Ureter (tissue), 1 donor: ENCODE results near the gene DNMBP. TPM values are rescaled to one million over a fixed set of nuclear protein-coding genes. Genes with fewer than 3 reads are reported as not detected.
"Not testable (repeated sequence)": the region's sequence is repeated elsewhere in the genome, so short reads cannot be mapped to it uniquely, and the experiment has no call there.

Source experiments
- DNase-seq: peaks from one replicate; pipeline ENCODE4 v3.0.0-alpha.2; 2020; ENCODE audit warnings: low spot score
- total RNA-seq: library from RNA; stranded (reverse); gene quantifications from one replicate; pipeline ENCODE4 v1.2.4, GENCODE V29; 2023
- donor health status: DM: yes; HTN: yes; CAD: no.

DNMBP gene
- total RNA-seq, 1 donor from 2014 or later, result 54.6 TPM

- no peak for DNase-seq
Observed at GRCh38 chr10:99860466-99860865, 149.3 kb downstream of the DNMBP start.

GRCh38 chr10:99859585-99859984 is 150.2 kb downstream of the DNMBP start:
- no peak for DNase-seq

- DNase-seq, result no peak
Observed at GRCh38 chr10:99858849-99859248, 150.9 kb downstream of the DNMBP start.

- no peak for DNase-seq
Observed at GRCh38 chr10:99855479-99856071, 154.2 kb downstream of the DNMBP start.

- DNase-seq, result no peak
Observed at GRCh38 chr10:99854860-99855259, 154.9 kb downstream of the DNMBP start.

GRCh38 chr10:99853655-99854054 is 156.1 kb downstream of the DNMBP start:
- no peak for DNase-seq

- DNase-seq, result no peak
Observed at GRCh38 chr10:99852481-99853213, 157.1 kb downstream of the DNMBP start.

GRCh38 chr10:99851825-99852224 is 157.9 kb downstream of the DNMBP start:
- no peak for DNase-seq

GRCh38 chr10:99850767-99851340 is 158.9 kb downstream of the DNMBP start:
- no peak for DNase-seq

- DNase-seq, result no peak
Observed at GRCh38 chr10:99850021-99850766, 159.6 kb downstream of the DNMBP start.

- DNase-seq, result no peak
Observed at GRCh38 chr10:99849536-99849935, 160.2 kb downstream of the DNMBP start.

- DNase-seq, result no peak
Observed at GRCh38 chr10:99849057-99849456, 160.7 kb downstream of the DNMBP start.

GRCh38 chr10:99845837-99846382 is 163.8 kb downstream of the DNMBP start:
- peak; percentile 81 for DNase-seq

GRCh38 chr10:99844433-99844955 is 165.3 kb downstream of the DNMBP start:
- no peak for DNase-seq

GRCh38 chr10:99843310-99843709 is 166.4 kb downstream of the DNMBP start:
- no peak for DNase-seq

GRCh38 chr10:99841746-99842145 is 168.0 kb downstream of the DNMBP start:
- DNase-seq, result no peak

GRCh38 chr10:99840859-99841258 is 168.9 kb downstream of the DNMBP start:
- DNase-seq, result not testable (repeated sequence)

GRCh38 chr10:99836711-99837110 is 173.0 kb downstream of the DNMBP start:
- DNase-seq, result no peak

GRCh38 chr10:99835947-99836346 is 173.8 kb downstream of the DNMBP start:
- no peak for DNase-seq

GRCh38 chr10:99834410-99834809 is 175.3 kb downstream of the DNMBP start:
- DNase-seq, result no peak

- DNase-seq, result no peak
Observed at GRCh38 chr10:99832439-99832838, 177.3 kb downstream of the DNMBP start.

GRCh38 chr10:99828464-99828863 is 181.3 kb downstream of the DNMBP start:
- no peak for DNase-seq
